Measurements from ENCODE around the gene ACSM2B.

DNA sequence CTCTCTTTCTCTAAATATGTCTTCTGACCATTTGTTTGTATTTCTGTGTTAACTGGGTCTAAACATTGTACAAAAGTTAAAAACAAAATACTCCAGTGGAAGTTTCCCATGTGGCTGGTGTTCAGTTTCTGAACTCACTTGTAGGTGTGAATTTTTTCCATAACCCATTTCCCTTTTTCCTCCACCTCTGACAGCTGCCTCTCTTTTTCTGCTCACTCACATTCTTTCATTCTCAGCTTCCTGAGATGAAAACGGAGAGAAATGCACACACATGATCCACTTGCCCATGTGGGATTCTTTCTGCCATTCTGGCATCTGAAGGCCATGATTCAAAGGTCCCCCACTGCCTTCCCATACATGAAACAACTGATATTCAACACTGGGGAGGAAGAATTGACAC, 41.1 kb upstream of the ACSM2B start:
- no peak for TF ChIP-seq FOS (IDR thresholded peaks at IDR 0.05; ENCODE audit: borderline replicate concordance, insufficient read depth, low read length)
- TF ChIP-seq, protein P1, sequence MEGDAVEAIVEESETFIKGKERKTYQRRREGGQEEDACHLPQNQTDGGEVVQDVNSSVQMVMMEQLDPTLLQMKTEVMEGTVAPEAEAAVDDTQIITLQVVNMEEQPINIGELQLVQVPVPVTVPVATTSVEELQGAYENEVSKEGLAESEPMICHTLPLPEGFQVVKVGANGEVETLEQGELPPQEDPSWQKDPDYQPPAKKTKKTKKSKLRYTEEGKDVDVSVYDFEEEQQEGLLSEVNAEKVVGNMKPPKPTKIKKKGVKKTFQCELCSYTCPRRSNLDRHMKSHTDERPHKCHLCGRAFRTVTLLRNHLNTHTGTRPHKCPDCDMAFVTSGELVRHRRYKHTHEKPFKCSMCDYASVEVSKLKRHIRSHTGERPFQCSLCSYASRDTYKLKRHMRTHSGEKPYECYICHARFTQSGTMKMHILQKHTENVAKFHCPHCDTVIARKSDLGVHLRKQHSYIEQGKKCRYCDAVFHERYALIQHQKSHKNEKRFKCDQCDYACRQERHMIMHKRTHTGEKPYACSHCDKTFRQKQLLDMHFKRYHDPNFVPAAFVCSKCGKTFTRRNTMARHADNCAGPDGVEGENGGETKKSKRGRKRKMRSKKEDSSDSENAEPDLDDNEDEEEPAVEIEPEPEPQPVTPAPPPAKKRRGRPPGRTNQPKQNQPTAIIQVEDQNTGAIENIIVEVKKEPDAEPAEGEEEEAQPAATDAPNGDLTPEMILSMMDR (IDR thresholded peaks at IDR 0.05; ENCODE audit: extremely low read depth in 1 of 2, insufficient read depth in 1 of 2, low read depth in 1 of 2, low read length in 2 of 2), result no peak
- no peak for TF ChIP-seq GATA2 (IDR thresholded peaks at IDR 0.05; ENCODE audit: insufficient read depth, insufficient read length, low read depth, low read length)
- TF ChIP-seq, protein P2, sequence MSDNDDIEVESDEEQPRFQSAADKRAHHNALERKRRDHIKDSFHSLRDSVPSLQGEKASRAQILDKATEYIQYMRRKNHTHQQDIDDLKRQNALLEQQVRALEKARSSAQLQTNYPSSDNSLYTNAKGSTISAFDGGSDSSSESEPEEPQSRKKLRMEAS (IDR thresholded peaks at IDR 0.05; ENCODE audit: insufficient read depth, insufficient read length), result no peak
- no peak for TF ChIP-seq POLR2A (IDR thresholded peaks at IDR 0.05; ENCODE audit: low read depth, low read length)
- no peak for TF ChIP-seq EZH2 (IDR thresholded peaks at IDR 0.05; ENCODE audit: borderline replicate concordance, low read depth, low read length, severe bottlenecking)
- no peak for TF ChIP-seq POLR2AphosphoS5 (IDR thresholded peaks at IDR 0.05; ENCODE audit: insufficient read depth, low read depth, low read length)
- TF ChIP-seq MYC (IDR thresholded peaks at IDR 0.05; ENCODE audit: low read depth, low read length), result no peak
- TF ChIP-seq JUN (IDR thresholded peaks at IDR 0.05; ENCODE audit: borderline replicate concordance, insufficient read depth, insufficient read length, low read depth), result no peak
